GM10248 (cell line): Measurements from ENCODE around the gene LRRC4C.

Experiments
- CTCF ChIA-PET: fragments of 300-600 bp; sonication (Branson Sonifier 250); formaldehyde crosslinking; extraction: SDS; loops from one replicate; lab custom pipeline; 2021; ENCODE audit warnings: antibody characterized with exemption; lab: Yijun Ruan, JAX
- POLR2A ChIA-PET: fragments of 350-650 bp; sonication (Branson Sonifier 250); formaldehyde crosslinking; extraction: SDS; loops from one replicate; lab custom pipeline; 2020; ENCODE audit warnings: antibody characterized with exemption; lab: Yijun Ruan, JAX
- DNase-seq: peaks from one replicate; pipeline ENCODE4 v3.0.0; 2012; ENCODE audit errors: extremely low spot score
- TF ChIP-seq, protein P1 (sequence below): IDR thresholded peaks from 2 replicates; pipeline ENCODE4 v1.5.1; 2012; ENCODE audit warnings: mild to moderate bottlenecking, low read depth; ENCODE audit errors: extremely low read depth, missing control alignments, control extremely low read depth

The LRRC4C gene

GRCh38 chr11:40338062-40338461 lies 1121.4 kb downstream of the LRRC4C start:
- TF ChIP-seq, protein P1, sequence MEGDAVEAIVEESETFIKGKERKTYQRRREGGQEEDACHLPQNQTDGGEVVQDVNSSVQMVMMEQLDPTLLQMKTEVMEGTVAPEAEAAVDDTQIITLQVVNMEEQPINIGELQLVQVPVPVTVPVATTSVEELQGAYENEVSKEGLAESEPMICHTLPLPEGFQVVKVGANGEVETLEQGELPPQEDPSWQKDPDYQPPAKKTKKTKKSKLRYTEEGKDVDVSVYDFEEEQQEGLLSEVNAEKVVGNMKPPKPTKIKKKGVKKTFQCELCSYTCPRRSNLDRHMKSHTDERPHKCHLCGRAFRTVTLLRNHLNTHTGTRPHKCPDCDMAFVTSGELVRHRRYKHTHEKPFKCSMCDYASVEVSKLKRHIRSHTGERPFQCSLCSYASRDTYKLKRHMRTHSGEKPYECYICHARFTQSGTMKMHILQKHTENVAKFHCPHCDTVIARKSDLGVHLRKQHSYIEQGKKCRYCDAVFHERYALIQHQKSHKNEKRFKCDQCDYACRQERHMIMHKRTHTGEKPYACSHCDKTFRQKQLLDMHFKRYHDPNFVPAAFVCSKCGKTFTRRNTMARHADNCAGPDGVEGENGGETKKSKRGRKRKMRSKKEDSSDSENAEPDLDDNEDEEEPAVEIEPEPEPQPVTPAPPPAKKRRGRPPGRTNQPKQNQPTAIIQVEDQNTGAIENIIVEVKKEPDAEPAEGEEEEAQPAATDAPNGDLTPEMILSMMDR = no peak
- no peak for DNase-seq
- CTCF ChIA-PET = no interaction called here
- POLR2A ChIA-PET = no interaction called here

DNA sequence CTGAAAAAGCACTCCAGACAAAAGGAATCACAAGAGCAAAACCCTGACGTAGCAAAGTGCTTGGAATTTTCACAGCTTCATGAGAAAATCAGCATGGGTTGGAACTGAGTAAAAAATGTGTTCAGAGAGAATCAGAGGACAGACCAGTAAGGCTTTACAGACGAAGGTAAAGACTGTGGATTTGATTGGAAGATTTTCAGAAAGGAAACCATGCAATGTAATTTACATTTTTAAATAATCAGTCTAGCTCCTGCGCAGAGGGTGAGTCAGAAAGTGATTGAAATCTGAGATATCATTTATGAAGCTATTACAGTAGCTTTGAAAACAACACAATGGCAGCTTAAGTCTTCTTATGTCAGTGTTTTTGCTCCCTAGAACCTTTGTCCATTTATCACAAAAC lies 1122.3 kb downstream of the LRRC4C start:
- TF ChIP-seq, protein P1 = no peak
- no peak for DNase-seq
- ChIA-PET CTCF (interaction anchor here (0.9 to 1.2 kb wide), 2 partner anchors 12 to 30 kb away, joined by 3 read pairs; no protein-coding TSS in a partner anchor), POLR2A (no interaction called here)

GRCh38 chr11:40328890-40329614 lies 1130.4 kb downstream of the LRRC4C start:
- CTCF ChIA-PET = no interaction called here
- POLR2A ChIA-PET = no interaction called here
- TF ChIP-seq, protein P1 = no peak
- DNase-seq = no peak

DNA sequence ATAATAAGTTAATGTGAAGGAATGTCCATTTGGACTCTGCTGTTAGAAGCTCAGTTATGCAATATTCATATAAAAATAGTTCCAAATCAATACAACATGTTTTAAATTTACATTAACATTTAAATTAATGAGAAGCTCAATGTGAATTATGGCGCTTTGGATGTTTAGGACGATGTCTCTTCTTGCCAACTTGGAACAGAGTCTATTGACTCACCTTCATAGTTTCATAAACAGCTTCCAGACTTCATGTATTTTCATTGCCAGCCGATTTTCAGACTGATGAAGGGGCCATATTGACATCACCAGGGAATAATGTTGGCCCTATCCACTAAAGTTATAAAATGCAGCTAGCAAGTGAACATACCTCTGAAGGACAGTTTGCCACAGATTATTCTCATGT lies 1136.2 kb downstream of the LRRC4C start:
- TF ChIP-seq, protein P1 = no peak
- POLR2A ChIA-PET = no interaction called here
- DNase-seq = no peak
- CTCF ChIA-PET = interaction anchor here (1.3 kb wide), 1 partner anchor 10 kb away, joined by 4 read pairs; no protein-coding TSS in a partner anchor

DNA sequence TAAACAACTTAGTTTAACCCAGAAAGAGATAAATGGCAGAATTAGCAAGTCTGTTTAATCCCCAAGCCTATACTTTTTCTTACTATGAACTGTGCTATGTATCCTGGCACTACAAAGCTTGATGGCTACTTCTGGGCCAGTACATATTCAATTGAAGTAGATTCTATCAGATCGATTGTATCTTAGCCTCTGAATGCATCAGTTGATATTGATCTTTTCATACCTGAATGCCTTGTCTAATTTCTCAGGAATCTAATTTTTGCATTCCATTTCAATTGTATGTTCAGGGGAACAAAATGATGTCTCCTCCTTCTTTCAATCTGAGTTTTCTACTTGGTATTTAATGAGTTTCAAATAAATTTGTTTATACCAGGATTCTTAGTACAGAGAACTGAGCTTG lies 1137.9 kb downstream of the LRRC4C start:
- ChIA-PET POLR2A (no interaction called here), CTCF (interaction anchor here (0.8 to 1.8 kb wide), 5 partner anchors 9 to 208 kb away, joined by 3 to 5 read pairs (median 3); no protein-coding TSS in a partner anchor)
- no peak for DNase-seq
- TF ChIP-seq, protein P1 = no peak

DNA sequence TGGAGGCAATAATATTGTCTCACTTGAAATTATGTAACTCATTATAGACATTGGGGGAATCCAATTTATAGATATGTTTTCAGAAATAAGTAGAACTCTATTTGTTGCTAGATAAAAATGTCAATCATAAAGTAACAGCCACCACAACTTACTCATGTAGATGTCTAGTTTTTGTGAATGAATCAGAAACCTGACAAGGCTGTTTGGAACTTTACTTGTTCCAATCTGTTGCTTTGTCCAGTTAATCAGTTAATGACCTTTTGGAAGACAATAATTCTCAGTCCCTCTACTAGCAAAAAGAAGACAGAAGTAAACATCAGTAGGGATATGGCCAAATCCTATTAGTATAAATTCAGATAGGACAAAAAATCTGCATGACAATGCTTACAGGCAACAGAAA lies 1143.3 kb downstream of the LRRC4C start:
- POLR2A ChIA-PET = no interaction called here
- TF ChIP-seq, protein P1 = no peak
- CTCF ChIA-PET = no interaction called here
- no peak for DNase-seq

DNA sequence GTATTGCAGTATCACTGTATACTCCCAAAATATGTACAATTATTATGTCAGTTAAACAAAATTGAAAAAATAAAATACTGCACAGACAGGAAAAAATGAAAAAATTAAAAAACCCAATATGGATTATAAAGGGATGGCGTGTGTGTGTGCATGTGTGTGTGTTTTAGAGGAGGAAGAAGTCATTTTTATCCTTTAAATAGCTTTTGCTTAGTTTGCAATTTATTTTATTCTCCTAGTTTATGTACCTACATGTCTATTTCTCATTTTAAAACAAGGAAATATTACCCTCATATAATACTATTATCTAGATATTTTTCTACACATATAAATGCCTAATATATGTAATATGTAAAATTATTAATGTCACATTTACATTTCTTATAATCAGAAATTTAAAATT lies 1144.3 kb downstream of the LRRC4C start:
- CTCF ChIA-PET = interaction anchor here (1.0 to 1.3 kb wide), 2 partner anchors 8 to 21 kb away, joined by 3 to 4 read pairs; no protein-coding TSS in a partner anchor
- TF ChIP-seq, protein P1 = no peak
- no peak for DNase-seq
- POLR2A ChIA-PET = no interaction called here
